GM18520 (cell line): ENCODE measurements around the gene DNAJA2.

Source experiments
- ATAC-seq: cut with Tn5 transposase; IDR thresholded peaks from one replicate; pipeline ENCODE4 v1.9.1; 2021; ENCODE audit not compliant: unreplicated experiment

DNAJA2 gene

DNA sequence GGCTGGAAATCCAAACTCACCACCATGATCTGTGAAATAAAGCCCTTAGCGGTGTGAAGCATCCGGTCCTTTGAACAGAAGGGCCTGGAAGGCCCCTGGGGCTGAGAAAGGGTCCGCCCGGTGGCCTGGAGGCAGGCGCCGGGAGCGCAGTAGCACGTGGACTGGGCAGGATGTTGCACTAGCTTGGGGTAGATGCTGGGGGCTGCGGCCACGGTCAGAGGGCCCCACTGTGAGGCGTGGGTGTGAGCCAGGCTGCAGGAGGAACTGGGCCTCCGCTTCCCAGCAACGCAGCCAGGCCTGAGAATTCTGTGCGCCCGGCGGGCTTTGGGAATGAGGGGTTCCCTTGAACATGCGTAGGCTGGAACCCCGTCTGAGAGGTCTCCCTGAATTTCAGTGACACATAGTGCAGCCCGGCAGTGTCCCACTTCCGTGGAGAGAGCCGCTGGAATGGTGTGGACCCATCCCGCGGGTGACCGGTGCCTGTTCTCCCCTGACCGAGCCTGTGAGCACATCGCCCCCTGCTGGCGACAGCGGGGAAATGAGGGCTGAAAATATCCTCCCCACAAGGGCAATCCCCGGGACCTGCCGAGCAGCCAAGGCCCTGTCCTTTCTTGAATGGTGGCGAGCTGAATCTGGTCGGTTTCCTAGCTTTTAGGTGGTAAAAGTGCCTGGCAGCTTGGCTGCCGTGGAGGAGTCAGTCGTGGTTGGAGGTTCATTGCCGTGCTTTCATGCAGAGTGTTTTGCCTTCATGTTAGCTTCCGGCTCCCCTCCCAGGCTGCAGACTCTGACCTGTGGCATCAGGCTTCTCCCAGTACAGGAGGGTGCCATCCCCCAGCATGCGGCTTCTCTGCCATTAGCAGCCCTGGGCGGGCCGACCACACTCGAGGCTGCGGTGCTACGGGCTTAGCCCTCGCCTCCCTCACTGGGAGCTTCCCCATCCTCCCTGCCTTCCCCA is 43.8 kb downstream of the DNAJA2 start:
- peak; percentile 48 for ATAC-seq

DNA sequence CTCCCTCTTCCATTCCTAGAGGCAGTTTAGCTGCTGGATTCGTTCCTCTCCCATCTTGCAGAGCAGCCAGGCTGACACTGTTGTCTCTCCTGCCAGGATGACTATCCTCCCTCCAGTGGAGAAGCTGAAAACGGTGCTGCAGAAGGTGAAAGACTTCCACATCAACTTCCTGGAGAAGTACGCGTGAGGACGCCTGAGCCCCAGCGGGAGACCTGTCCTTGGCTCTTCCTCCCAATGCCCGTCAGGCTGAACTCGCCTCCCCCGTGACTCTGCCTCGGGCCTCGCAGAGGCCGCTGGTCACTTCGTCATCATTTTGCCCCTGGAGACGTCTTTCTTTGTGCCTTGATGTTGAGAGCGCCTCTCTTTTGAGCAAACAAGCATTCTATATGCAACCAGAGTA is 44.7 kb downstream of the DNAJA2 start:
- ATAC-seq, result no peak

DNA sequence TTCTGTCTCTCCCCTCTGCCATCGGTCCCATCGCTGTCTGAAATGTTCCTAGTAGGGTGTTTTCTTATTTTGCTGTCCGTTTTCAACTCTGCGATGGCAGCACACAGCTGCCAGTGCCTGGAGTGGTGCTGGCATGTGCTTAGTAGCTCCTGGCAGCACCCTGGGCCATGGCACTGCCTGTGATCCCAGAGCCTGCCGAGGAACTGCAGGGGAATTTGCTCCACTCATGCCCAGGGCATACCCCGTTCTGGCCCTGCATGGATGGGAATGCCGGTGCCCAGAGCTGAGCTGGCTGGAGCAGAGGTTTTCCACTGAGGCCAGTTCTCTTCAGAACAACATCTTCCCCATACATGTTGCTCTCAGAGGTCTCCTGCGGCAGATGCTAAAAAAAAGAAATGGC is 46.2 kb downstream of the DNAJA2 start:
- ATAC-seq, result no peak

DNA sequence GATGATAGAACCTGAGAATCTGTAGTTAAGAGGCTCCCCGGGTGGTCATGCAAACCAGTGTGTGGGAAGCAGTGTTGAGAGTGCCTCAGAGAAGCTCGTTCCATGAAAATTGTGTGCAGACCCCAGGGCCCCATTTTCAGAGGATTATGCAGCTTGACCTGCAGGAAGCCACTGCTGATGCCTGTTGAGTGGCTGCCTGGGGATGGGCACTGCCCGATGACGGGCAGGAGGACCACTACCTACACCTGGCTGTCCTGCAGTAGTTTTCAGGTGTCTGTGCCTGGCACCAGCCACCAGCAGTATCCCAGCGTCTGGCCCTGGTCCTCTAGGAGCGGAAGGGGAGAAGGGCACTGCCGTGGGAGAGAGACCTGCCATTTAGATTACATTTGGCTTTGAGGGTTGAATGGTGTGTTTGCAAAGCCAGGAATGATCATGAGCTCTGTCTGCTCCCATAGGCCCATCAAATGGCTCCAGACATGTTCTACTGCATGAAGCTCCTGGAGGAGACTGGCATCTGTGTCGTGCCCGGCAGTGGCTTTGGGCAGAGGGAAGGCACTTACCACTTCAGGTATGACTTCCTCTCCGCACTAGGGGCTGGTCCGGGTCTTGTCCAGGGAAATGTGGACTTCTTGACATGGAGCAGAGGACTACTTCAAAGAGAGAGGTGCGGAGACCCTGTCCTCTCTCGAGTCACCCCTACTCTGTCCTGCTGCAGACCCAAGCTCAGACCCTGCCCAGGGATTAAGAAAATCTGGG is 46.8 kb downstream of the DNAJA2 start:
- ATAC-seq, result no peak

- no peak for ATAC-seq
These were observed 49.1 kb downstream of the DNAJA2 start for GRCh38 chr16:46924402-46924801.

DNA sequence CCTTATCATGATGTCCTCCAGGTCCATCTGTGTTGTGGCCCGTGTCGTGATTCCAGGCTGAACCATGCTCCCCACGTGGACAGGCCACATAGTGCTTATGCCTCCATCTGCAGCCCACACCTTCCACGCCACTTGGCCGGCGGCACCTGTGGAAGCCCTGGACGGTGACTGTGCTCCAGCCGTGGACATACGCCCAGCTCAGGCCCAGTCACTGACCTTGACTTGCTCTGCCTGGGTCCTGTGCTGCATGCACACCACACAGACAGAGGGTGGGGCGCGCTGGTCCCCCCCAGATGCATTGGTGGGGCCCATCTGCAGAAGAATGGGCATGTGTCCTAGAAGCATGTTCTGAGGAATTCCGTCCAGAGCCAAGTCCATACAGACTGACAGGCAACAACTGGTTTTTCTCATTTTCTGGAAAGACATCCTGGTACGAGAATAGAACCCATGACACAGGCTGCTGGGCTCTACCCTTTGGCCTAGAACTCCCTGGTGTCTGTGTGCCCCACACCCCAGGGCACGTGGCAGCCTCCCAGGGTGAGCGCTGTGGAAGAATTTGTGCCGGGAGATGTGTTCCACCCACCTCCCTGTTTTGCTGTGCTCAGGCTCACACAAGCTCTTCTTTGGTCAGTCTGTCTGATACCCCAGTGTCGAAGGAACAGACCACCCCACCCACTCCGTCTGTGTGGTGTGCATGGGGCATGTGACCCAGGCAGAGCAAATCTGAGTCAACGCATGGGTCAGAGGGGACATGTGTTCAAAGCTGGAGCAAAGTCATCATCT is 49.8 kb downstream of the DNAJA2 start:
- ATAC-seq, result no peak

- ATAC-seq, result no peak
These were observed 51.2 kb downstream of the DNAJA2 start for GRCh38 chr16:46922239-46922638.

GRCh38 chr16:46920402-46921068 is 52.9 kb downstream of the DNAJA2 start:
- ATAC-seq, result no peak

GRCh38 chr16:46918905-46919792 is 54.3 kb downstream of the DNAJA2 start:
- ATAC-seq, result peak; percentile 85

DNA sequence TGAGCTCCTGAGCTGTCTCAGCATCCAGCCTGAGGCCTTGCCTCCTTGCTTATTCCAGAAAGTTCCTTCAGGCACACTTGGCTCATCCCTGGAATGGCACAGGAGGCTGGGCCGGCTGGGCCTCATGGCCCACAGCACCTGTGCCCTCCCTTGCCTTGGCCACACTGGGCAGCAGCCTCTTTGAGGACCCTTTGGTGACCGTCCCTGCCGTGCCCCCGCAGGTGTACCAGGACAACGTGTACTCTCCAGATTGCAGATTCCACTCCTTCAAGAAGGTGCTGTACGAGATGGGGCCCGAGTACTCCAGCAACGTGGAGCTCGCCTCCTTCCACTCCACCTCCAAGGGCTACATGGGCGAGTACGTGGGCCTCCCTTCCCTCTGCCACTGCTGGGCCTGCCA is 55.1 kb downstream of the DNAJA2 start:
- no peak for ATAC-seq

GRCh38 chr16:46916980-46917379 is 56.5 kb downstream of the DNAJA2 start:
- ATAC-seq, result no peak

DNA sequence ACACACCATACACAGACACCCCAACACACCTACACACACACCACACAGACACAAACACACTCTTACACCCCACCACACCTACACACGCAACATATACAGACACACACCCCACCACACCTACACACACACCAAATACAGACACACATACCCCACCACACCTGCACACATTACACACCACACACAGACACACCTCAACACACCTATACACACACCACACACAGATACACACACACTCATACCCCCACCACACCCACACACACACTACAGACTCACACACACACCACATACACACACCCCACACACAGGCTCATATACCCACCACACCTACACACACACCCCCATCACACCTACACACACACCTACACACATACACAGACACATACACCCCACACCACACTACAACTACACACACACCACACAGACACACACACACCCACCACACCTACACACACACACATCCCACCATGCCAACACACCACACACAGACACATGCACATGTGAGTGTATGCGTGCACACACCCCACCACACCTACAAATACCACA is 57.9 kb downstream of the DNAJA2 start:
- no peak for ATAC-seq

DNA sequence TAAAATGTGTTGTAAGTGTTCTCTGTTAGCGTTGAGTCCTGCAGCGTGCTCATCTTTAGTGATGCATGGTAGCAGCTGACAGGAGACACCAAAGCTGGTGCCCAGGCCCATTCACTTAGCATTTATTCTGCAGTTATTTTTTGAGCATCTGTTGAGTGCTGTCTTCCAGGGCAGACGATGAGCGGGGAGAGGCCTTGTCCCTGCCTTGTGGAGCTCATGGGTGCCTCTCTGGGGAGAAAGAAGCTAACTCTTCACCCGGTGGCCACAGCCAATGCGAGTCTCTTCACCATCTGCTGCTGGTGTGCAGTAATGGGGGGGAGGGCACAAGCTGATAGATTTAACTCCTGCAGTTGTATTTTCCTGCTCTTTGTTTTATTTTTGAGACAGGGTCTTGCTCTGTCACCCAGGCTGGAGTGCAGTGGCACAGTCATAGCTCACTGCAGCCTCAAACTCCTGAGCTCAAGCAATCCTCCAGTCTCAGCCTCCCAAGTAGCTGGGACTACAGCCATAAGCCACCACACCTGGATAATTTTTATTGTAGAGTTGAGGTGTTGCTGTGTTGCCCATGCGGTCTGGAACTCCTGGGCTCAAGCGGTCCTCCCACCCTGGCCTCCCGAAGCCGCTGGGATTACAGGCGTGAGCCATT is 58.8 kb downstream of the DNAJA2 start:
- no peak for ATAC-seq

- no peak for ATAC-seq
These were observed 61.8 kb downstream of the DNAJA2 start for GRCh38 chr16:46911650-46912049.

GRCh38 chr16:46911038-46911437 is 62.4 kb downstream of the DNAJA2 start:
- peak; percentile 60 for ATAC-seq

GRCh38 chr16:46908540-46909372 is 64.7 kb downstream of the DNAJA2 start:
- ATAC-seq, result no peak

DNA sequence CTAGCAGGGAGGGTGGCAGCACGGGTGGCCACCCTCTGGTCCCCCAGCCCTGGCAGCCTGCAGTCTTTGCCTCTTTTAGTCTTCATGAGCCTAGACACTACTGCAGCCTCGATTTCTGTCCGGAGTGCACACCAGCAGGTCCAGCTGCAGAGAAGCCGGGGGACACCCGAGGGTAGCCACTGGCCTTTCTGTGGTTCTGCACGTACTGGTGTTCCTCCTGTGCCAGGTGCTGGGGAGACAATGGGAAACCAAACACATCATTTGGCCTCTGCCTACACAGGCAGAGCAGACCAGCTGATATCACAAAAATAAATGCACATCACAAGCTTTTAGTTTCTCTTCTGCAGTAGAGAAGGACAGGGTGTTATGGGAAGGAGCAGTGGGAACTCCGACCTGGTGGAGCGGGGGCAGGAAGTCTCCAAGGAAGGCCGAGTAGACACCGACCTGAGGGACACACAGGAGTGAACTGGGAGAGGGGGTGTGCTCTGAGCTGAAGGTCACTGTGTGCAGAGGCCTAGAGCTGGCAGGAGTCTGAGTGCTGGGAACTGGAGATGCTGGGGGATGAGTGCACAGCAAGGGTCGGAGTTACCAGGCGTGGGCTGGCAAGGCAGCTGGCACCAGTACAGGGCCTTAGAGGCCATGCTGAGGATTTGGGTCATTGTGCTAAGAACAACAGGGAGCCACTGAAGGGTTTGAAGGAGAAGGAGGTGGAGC is 66.3 kb downstream of the DNAJA2 start:
- no peak for ATAC-seq
